Measurements from ENCODE around the gene BPHL.
"Not testable (repeated sequence)": the region's sequence is repeated elsewhere in the genome, so short reads cannot be mapped to it uniquely, and the experiment has no call there.

Gene BPHL

GRCh38 chr6:3195695-3196497 is 77.4 kb downstream of the BPHL start:
- TF ChIP-seq SUZ12 (IDR thresholded peaks at IDR 0.05; ENCODE audit: extremely low read depth, insufficient read depth, insufficient read length) (no peak), YY1 (IDR thresholded peaks at IDR 0.05; ENCODE audit: insufficient read depth, insufficient read length) (no peak), ZNF274 (IDR thresholded peaks at IDR 0.05; ENCODE audit: low read depth, low read length) (no peak)
- Histone ChIP-seq H3K4me3 (ENCODE audit: insufficient read length, low read depth) (no peak overlapping the region), H3K9ac (ENCODE audit: insufficient read length, low read depth) (peak overlapping the region; percentile 51), H3K4me1 (ENCODE audit: insufficient read depth, insufficient read length) (peaks cover 17% of the 10 kb centered on the region), H3K36me3 (ENCODE audit: insufficient read depth, insufficient read length, low read length) (no peaks in the 10 kb centered on the region), H3K9me3 (ENCODE audit: insufficient read depth, low read length) (peaks cover 3% of the 10 kb centered on the region; the same call in 1 of the 2 replicates), H3K27me3 (ENCODE audit: insufficient read depth, insufficient read length) (no peaks in the 10 kb centered on the region)
- no peak for DNase-seq (ENCODE audit: low read depth, low spot score)

- TF ChIP-seq YY1 (IDR thresholded peaks at IDR 0.05; ENCODE audit: insufficient read depth, insufficient read length) (no peak), SUZ12 (IDR thresholded peaks at IDR 0.05; ENCODE audit: extremely low read depth, insufficient read depth, insufficient read length) (no peak), ZNF274 (IDR thresholded peaks at IDR 0.05; ENCODE audit: low read depth, low read length) (no peak)
- Histone ChIP-seq H3K4me1 (ENCODE audit: insufficient read depth, insufficient read length) (peaks cover 17% of the 10 kb centered on the region), H3K27me3 (ENCODE audit: insufficient read depth, insufficient read length) (no peaks in the 10 kb centered on the region)
Observed at GRCh38 chr6:3196770-3197169, 78.3 kb downstream of the BPHL start.

GRCh38 chr6:3197734-3198133 is 79.2 kb downstream of the BPHL start:
- not testable (repeated sequence) for H3K4me3 ChIP-seq (ENCODE audit: insufficient read length, low read depth); H3K9me3 ChIP-seq (ENCODE audit: insufficient read depth, low read length); DNase-seq (ENCODE audit: low read depth, low spot score); H3K36me3 ChIP-seq (ENCODE audit: insufficient read depth, insufficient read length, low read length); H3K9ac ChIP-seq (ENCODE audit: insufficient read length, low read depth); H3K27me3 ChIP-seq (ENCODE audit: insufficient read depth, insufficient read length)
- H3K4me1 ChIP-seq (ENCODE audit: insufficient read depth, insufficient read length), result peaks cover 17% of the 10 kb centered on the region

More at GRCh38 chr6:3196770-3197169, 78.3 kb downstream of the BPHL start:
- Histone ChIP-seq H3K9ac (ENCODE audit: insufficient read length, low read depth) (no peak overlapping the region), H3K4me3 (ENCODE audit: insufficient read length, low read depth) (no peak overlapping the region), H3K9me3 (ENCODE audit: insufficient read depth, low read length) (no peaks in the 10 kb centered on the region), H3K36me3 (ENCODE audit: insufficient read depth, insufficient read length, low read length) (no peaks in the 10 kb centered on the region)
- DNase-seq (ENCODE audit: low read depth, low spot score), result no peak

GRCh38 chr6:3199382-3199781 is 80.9 kb downstream of the BPHL start:
- no peak for TF ChIP-seq ZNF274 (IDR thresholded peaks at IDR 0.05; ENCODE audit: low read depth, low read length)
- TF ChIP-seq SUZ12 (IDR thresholded peaks at IDR 0.05; ENCODE audit: extremely low read depth, insufficient read depth, insufficient read length), result no peak
- TF ChIP-seq YY1 (IDR thresholded peaks at IDR 0.05; ENCODE audit: insufficient read depth, insufficient read length), result no peak
- no peaks in the 10 kb centered on the region for H3K27me3 ChIP-seq (ENCODE audit: insufficient read depth, insufficient read length)
- DNase-seq (ENCODE audit: low read depth, low spot score), result no peak
- H3K4me1 ChIP-seq (ENCODE audit: insufficient read depth, insufficient read length), result peaks cover 12% of the 10 kb centered on the region
- no peak overlapping the region for H3K4me3 ChIP-seq (ENCODE audit: insufficient read length, low read depth)
- H3K36me3 ChIP-seq (ENCODE audit: insufficient read depth, insufficient read length, low read length), result no peaks in the 10 kb centered on the region
- H3K9ac ChIP-seq (ENCODE audit: insufficient read length, low read depth), result no peak overlapping the region
- H3K9me3 ChIP-seq (ENCODE audit: insufficient read depth, low read length), result no peaks in the 10 kb centered on the region

- H3K9ac ChIP-seq (ENCODE audit: insufficient read length, low read depth), result no peak overlapping the region
- no peak overlapping the region for H3K4me3 ChIP-seq (ENCODE audit: insufficient read length, low read depth)
- no peaks in the 10 kb centered on the region for H3K9me3 ChIP-seq (ENCODE audit: insufficient read depth, low read length)
- TF ChIP-seq YY1 (IDR thresholded peaks at IDR 0.05; ENCODE audit: insufficient read depth, insufficient read length) (no peak), ZNF274 (IDR thresholded peaks at IDR 0.05; ENCODE audit: low read depth, low read length) (no peak)
- no peak for DNase-seq (ENCODE audit: low read depth, low spot score)
- H3K4me1 ChIP-seq (ENCODE audit: insufficient read depth, insufficient read length), result peaks cover 2% of the 10 kb centered on the region
- no peaks in the 10 kb centered on the region for H3K27me3 ChIP-seq (ENCODE audit: insufficient read depth, insufficient read length)
- H3K36me3 ChIP-seq (ENCODE audit: insufficient read depth, insufficient read length, low read length), result no peaks in the 10 kb centered on the region
Observed at GRCh38 chr6:3200682-3201081, 82.2 kb downstream of the BPHL start.

- Histone ChIP-seq H3K36me3 (ENCODE audit: insufficient read depth, insufficient read length, low read length) (no peaks in the 10 kb centered on the region), H3K9ac (ENCODE audit: insufficient read length, low read depth) (no peak overlapping the region), H3K4me1 (ENCODE audit: insufficient read depth, insufficient read length) (no peaks in the 10 kb centered on the region), H3K4me3 (ENCODE audit: insufficient read length, low read depth) (no peak overlapping the region), H3K27me3 (ENCODE audit: insufficient read depth, insufficient read length) (no peaks in the 10 kb centered on the region), H3K9me3 (ENCODE audit: insufficient read depth, low read length) (no peaks in the 10 kb centered on the region)
- DNase-seq (ENCODE audit: low read depth, low spot score), result no peak
- TF ChIP-seq ZNF274 (IDR thresholded peaks at IDR 0.05; ENCODE audit: low read depth, low read length) (no peak), SUZ12 (IDR thresholded peaks at IDR 0.05; ENCODE audit: extremely low read depth, insufficient read depth, insufficient read length) (no peak)
Observed at GRCh38 chr6:3201388-3201787, 82.9 kb downstream of the BPHL start.
